GM18508 (cell line): ENCODE measurements around the gene GSK3B.
"Not testable (repeated sequence)": the region's sequence is repeated elsewhere in the genome, so short reads cannot be mapped to it uniquely, and the experiment has no call there.

Source experiments
- ATAC-seq: cut with Tn5 transposase; IDR thresholded peaks from one replicate; pipeline ENCODE4 v1.9.1; 2021; ENCODE audit warnings: moderate number of reproducible peaks; ENCODE audit not compliant: insufficient read depth, unreplicated experiment

The GSK3B gene

DNA sequence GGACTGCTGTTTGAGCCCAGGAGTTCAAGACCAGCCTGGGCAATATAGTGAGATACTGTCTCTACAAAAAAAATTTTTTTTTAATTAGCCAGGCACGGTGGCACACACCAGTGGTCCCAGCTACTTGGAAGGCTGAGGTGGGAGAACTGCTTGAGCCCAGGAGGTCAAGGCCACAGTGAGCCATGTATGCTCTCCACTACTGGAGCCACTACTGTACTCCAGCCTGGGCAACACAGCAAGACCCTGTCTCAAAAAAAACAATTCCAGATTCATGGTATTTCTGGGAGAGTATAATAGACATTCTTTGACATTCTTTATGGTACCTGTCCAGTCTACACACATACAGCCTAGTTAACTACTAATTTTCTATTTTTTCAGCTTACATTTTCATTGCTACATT lies 70.1 kb downstream of the GSK3B start:
- no peak for ATAC-seq

DNA sequence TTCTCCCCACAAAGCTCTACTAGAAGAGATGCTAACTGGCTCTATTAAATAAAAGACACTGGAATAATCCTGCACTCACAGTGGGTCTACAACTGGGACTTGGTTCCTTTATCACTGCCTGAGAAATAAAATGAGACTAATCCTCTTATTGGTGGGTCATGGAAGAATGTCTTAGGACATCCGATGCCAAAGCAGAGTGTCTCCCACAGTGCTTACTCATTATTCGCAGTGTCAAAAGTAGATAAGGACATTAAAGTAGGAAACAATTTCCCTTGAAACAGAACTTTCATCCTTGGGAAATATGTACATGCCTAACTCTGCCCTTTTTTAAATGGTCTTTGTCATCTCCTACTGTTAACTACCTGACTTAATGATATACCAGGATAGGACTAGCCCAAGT lies 71.5 kb downstream of the GSK3B start:
- ATAC-seq = no peak

DNA sequence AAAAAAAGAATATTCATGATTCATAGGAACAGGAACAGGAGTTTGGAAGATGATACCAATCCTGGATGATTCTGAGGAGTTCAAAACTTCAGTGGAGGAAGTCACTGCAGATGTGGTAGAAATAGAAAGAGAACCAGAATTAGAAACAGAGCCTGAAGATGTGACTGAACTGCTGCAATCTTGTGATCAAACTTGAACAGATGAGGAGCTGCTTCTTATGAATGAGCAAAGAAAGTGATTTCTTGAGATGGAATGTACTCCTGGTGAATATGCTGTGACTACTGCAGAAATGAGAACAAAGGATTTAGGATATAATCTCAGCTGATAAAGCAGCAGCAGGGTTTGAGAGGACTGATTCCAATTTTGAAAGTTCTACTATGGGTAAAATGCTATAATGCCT lies 72.7 kb downstream of the GSK3B start:
- no peak for ATAC-seq

DNA sequence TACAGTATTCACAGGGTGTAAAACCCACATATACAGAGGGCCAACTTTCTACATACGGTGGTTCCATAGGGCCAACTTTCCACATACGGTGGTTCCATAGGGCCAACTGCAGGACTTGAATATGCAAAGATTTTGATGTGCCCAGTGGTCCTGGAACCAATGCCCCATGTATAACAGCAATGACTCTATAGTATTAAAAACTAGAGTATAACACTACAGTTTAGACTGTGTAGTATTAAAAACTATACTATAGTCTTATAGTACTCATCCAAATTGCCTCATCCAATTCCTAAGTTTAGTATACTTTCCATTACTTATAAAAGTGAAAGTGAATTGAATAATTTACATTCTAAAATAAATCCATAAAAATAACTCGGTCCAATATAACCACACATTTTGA lies 75.9 kb downstream of the GSK3B start:
- no peak for ATAC-seq

DNA sequence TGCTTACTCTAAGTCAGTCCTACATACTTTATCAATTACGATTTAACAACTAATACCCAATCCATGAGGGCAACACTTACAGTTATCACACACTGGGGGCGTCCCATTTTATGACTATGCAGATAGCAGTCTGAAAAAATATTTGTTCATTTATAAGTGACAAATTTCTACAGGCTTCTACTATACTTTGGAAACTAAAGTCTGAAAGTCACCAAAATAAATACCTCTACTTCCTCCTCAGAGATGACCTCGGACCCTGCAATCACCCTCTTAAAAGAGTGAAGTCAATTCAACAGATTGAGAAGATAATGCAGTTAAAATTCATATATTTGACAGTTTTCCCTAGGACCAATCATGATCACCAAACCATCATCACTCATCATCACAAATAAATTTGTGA lies 76.6 kb downstream of the GSK3B start:
- ATAC-seq = no peak

DNA sequence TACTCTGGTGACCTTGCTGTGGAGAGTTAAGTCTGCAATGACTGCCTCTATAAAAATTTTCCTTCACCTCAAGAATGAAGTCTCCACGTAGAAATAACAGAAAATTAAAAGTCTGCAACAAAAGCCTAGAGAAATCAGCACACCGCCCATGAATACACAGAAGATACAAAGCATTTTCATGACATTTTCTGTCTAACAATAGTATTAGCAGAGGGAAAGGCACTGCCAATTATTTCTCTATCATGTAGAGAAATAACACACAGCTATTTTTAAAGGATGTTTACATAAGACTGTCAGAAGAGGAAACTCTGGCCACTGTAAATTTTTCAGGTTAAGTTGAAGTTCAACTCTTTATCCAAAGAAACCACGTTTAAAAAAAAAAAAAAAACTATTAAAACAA lies 80.8 kb downstream of the GSK3B start:
- ATAC-seq = no peak

DNA sequence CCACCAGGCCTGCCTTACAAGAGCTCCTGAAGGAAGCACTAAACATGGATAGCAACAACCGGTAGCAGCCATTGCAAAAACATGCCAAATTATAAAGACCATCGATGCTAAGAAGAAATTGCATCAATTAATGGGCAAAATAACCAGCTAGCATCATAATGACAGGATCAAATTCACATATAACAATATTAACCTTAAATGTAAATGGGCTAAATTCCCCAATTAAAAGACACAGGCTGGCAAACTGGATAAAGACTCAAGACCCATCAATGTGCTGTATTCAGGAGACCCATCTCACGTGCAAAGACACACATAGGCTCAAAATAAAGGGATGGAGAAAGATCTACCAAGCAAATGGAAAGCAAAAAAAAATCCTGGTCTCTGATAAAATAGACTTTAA lies 88.5 kb downstream of the GSK3B start:
- ATAC-seq = not testable (repeated sequence)

DNA sequence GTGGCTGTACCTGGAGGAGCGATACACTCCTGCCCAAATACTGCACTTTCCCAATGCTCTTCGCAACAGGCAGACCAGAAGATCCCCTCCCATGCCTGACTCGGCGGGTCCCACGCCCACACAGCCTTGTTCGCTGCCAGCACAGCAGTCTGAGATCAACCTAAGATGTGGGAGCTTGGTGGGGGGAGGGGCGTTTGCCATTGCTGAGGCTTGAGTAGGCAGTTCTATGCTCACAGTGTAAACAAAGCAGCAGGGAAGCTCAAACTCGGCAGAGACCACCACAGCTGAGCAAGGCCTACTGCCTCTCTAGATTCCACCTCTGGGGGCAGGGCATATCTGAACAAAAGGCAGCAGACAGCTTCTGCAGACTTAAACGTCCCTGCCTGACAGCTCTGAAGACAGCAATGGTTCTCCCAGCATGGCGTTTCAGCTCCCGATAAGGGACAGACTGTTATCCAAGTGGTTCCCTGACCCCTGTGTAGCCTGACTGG lies 90.2 kb downstream of the GSK3B start:
- ATAC-seq = not testable (repeated sequence)

DNA sequence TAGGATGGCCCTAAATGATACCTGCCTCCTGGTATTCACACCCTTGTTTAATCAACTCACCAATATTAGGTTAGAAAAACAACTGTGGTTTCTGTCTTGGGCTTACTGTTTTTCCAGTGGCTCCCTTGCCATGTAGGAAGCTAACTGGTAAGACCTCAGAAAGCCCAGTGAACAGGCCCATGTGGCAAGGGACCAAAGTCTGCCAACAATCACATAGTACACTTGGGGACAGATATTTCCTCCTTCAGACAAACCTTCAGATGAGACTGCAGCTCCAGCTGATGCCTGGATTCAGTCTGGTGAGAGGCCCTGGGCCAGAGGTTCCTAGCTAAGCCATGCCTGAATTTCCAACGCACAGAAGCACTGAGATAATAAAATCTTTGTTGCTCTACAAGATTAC lies 96.1 kb downstream of the GSK3B start:
- ATAC-seq = no peak

DNA sequence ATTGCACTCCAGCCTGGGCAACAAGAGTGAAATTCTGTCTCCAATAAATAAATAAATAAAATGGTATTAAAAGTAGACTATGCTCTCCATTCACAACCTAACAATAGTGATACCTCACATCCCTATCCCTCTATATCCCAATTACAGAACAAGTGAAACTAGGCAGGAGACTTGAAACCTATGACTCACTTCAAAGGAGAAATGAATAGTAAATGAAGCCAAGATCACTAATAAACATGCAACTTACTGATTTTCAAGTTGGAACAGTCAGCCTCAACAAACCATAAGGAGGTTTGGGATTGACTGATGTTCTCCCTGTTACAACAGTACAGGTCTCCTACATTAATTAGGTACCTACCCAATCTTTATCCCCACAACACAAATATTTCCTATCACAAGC lies 103.4 kb downstream of the GSK3B start:
- ATAC-seq = no peak

DNA sequence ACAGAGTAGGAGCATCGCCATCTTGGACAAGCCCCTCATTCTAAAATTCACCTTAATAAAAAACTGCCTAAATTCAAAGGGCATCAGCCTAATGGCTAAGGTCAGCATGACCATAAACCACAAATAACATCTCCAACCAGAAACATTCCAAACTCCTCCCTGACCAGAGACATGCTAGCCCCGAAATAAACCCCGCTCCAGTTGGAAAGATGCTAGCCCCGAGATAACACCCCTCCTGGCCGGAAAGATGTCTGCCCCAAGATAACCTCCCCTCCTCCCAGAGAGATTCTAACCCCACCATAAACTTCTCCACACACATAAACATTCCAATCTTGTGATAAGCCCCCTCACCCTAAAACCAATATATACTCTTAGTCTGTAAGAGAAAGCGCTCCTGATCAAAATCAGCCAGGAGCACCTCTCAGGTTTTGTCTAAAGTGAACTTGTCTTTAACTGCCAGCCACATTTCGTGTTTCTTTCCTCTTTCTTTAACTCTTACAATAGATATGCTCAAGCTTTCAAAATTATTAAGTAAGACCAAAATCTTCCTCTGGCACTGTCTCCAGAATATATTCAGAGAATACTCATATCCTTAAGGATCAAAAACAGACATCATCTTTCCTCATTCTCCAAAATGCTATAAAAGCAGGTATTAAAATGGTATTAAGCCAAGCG lies 104.1 kb downstream of the GSK3B start:
- no peak for ATAC-seq

DNA sequence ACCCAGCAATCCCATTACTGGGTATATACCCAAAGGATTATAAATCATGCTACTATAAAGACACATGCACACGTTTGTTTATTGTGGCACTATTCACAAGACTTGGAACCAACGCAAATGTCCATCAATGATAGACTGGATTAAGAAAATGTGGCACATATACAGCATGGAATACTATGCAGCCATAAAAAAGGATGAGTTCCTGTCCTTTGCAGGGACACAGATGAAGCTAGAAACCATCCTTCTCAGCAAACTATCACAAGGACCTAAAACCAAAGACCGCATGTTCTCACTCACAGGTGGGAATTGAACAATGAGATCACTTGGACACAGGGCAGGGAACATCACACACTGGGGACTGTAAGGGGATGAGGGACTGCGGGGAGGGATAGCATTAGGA lies 107.4 kb downstream of the GSK3B start:
- ATAC-seq = not testable (repeated sequence)

DNA sequence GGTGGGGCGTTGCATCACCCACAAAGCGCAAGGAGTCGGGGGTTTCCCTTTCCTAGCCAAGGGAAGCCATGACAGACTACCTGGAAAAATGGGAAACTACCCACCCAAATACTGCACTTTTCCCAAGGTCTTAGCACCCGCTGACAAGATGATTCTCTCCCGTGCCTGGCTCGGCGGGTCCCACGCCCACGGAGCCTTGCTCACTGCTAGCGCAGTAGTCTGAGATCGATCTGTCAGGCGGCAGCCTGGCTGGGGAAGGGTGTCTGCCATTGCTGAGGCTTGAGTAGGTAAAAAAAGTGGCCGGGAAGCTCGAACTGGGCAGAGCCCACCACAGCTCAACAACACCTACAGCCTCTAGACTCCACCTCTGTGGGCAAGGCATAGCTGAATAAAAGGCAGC lies 112.9 kb downstream of the GSK3B start:
- ATAC-seq = no peak

DNA sequence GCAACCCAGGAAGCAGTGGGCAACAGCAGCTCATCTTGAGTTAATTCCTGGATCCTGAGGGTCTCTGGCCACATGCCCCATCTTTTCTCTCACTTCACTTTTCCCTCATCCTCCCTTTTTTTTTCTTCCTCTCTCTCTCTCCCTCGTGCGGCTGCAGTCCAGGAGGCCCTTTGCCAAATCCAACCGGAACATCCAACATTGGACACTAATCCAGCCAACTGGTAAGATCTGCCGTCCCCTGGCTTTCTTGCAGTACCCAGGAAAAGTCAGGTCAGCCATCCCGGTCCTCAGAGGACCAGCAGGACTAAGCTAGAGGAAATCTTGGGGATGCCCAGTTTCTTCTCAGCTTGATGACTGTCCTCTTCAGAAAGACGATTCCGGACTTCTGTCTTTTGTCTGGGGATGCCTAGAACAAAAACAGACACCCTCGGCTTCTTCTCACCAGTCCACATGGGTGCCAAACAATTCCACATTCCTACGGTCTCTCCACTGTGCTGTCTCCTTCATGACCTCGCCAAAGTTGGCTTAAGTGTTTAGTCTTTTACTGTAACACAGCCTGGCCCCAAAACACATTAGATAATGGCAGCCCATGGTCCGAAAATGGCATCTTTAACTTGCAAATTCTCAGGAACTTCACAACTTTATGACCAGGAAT lies 115.6 kb downstream of the GSK3B start:
- no peak for ATAC-seq

DNA sequence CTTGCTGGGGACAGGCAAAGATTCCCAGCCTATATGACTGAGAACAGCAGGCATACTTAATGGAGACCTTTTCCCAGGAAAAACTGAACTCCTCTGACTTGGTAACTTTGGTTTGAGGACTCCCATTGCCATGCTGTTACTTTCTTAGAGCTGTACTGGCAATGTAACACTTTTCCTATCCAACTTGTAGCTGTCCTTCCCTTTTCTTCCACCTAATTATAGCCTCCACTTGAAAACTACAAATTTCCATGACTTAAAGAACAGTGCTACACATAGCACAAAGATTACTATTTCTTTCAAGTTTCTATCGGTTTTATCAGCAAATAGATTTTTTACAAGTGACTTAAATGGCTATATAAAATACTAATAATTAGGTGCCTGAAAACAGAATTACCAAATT lies 116.9 kb downstream of the GSK3B start:
- ATAC-seq = no peak

DNA sequence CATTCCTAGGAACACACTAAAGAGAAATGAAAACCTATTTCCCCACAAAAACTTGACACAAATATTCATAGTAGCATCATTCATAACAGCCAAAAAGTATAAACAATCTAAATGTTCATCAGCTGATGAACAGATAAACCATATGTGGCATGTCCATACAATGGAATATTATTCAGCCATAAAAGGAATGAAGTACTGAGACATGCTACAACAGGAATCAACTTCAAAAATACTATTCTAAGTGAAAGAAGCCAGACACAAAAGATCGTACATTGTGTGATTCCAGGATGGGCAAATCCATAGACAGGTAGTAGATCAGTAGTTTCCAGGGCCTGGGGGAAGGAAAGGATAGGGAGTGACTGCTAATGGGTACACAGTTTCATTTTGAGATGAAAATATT lies 118.0 kb downstream of the GSK3B start:
- no peak for ATAC-seq

DNA sequence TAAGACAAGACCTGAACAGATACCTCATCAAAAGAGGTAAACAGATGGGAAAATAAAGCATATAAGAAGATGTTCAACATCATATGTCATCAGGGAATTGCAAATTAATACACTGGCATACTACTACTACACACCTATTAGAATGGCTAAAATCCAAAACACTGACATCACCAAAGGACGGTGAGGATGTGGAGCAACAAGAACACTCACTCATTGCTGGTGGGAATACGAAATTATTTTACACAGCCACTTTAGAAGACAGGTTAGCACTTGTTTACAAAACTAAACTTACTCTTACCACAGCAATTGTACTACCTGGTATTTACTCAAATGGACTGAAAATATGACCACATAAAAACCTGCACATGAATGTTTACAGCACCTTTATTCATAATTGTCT lies 119.6 kb downstream of the GSK3B start:
- ATAC-seq = no peak

DNA sequence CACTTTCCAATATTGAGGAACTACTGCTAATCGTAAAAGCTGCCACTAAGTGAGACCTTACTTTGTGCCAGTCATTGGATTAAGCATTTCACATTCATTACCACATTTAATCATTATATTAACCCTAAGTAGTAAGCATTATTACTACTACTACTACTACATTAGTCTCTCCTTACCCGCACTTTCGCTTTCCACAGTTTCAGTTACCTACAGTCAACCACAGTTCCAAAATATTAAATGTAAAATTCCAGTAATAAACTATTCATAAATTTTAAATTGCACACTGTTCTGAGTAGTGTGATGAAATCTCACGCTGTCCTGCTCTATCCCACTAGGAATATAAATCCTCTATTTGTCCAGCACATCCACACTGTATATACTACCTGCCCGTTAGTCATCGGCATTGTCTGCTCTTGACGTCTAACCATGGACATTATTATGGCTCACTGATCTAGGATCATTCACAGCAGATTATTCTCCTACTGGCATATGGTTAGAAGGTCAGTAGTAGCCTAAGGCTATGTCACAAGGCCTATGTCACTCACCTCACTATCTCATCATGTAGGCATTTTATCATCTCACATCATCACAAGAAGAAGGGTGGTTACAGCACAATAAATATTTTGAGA lies 121.1 kb downstream of the GSK3B start:
- no peak for ATAC-seq

DNA sequence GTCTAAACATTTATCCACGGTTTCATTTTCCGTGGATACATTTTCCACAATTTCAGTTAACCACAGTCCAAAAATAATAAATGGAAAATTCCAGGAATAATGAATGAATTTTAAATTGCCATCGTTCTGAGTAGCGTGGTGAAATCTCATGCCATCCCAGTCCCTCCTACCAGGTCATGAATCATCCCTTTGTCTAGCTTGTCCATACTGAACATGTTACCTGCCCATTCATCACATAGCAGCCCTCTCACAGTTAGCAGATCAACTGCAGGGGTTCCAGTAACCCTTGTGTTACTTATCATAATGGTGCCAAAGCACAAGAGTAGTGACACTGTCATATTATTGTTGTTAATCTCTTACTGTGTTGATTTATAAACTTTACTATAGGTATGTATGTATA lies 124.5 kb downstream of the GSK3B start:
- no peak for ATAC-seq

DNA sequence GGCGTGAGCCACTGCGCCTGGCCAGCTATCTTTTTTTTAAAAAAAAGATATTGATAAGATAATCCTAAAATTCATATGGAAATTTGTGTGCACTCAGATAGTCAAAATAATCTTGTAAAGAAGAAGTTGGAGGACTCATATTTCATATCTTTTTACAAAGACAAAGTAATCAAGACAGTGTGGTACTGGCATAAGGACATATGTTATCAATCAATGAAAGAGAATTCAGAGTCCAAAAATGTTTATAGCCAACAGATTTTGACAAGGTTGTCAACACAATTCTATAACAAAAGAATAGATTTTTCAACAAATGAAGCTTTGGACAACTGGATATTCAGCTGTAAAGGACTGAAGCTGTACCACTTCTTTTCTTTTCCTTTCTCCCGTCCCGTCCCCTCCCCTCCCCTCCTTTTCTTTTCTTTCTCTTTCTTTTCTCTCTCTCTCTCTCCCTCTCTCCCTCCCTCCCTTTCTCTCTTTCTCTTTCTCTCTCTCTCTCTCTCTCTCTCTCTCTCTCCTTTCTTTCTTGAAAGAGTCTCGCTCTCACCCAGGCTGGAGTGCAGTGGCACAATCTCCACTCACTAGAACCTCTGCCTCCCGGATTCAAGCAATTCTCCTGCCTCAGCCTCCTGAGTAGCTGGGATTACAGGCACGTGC lies 126.8 kb downstream of the GSK3B start:
- no peak for ATAC-seq

DNA sequence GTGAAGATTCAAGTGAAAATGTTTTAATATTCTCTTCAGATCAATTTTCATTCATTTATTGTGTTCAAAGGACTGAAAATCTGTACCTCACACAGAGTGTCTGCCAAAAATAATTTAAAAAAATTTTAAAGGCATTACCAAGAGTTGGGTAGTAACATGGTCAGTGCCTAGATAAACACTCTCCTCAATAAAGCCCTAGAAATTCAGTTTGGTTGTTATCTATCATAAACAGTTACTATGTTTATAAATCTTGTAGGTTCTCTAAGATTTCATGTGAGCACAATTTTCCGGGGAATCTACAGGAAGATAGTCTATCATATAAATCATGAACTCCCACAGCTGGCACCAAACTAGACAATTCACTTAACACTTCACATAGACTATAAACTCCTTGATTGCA lies 128.6 kb downstream of the GSK3B start:
- ATAC-seq = no peak
